PC-9 (cell line): Measurements from ENCODE around the gene GSTCD. TPM values are rescaled to one million over a fixed set of nuclear protein-coding genes. Genes with fewer than 3 reads are reported as not detected.

ENCODE experiments used
- BruUV-seq: library from RNA; stranded (reverse); fragments of 400-500 nt; replicated peaks from 2 replicates; lab custom pipeline; 2021; lab: Mats Ljungman, UMichigan
- CTCF ChIA-PET: fragments of 300-600 bp; sonication (Branson Sonifier 250); formaldehyde crosslinking; loops from one replicate; lab custom pipeline; 2022; ENCODE audit warnings: antibody characterized with exemption; lab: Charles Lee
- POLR2A ChIA-PET: fragments of 300-600 bp; sonication (Branson Sonifier 250); formaldehyde crosslinking; loops from one replicate; lab custom pipeline; 2022; ENCODE audit warnings: antibody characterized with exemption; ENCODE audit not compliant: unreplicated experiment; lab: Charles Lee
- DNase-seq, 2 experiments: peaks; one replicate each; pipeline versions ENCODE4 v3.0.0 to v3.0.0-alpha.2; 2015 to 2022; ENCODE audit warnings: mixed read lengths in 1 of 2
- H2AFZ ChIP-seq: fragments of 200-600 bp; sonication (generic); 2 replicates; pipeline ENCODE4 v1.8.1; 2017; ENCODE audit warnings: antibody characterized with exemption
- H3F3A ChIP-seq: fragments of 200-600 bp; sonication (generic); 2 replicates; pipeline ENCODE4 v1.8.1; 2017; ENCODE audit warnings: antibody characterized with exemption, mild to moderate bottlenecking, low read depth; ENCODE audit not compliant: insufficient read depth
- H3K27ac ChIP-seq: fragments of 200-600 bp; sonication (generic); 2 replicates; pipeline ENCODE4 v1.6.1; 2016; ENCODE audit warnings: mixed run types
- H3K27me3 ChIP-seq: fragments of 200-600 bp; sonication (generic); 2 replicates; pipeline ENCODE4 v1.6.1; 2016; ENCODE audit warnings: low read depth, mixed run types; ENCODE audit not compliant: insufficient read depth
- H3K36me3 ChIP-seq: fragments of 200-600 bp; sonication (generic); 2 replicates; pipeline ENCODE4 v1.6.1; 2016; ENCODE audit warnings: low read depth, mixed run types
- H3K4me1 ChIP-seq: fragments of 200-600 bp; sonication (generic); replicated peaks from 2 replicates; pipeline ENCODE4 v1.6.1; 2016; ENCODE audit warnings: mixed run types; ENCODE audit not compliant: insufficient read depth
- H3K4me2 ChIP-seq: fragments of 200-600 bp; sonication (generic); 2 replicates; pipeline ENCODE4 v1.6.1; 2017; ENCODE audit warnings: mixed run types
- H3K4me3 ChIP-seq: fragments of 200-600 bp; sonication (generic); 2 replicates; pipeline ENCODE4 v1.6.1; 2016; ENCODE audit warnings: mixed run types
- H3K79me2 ChIP-seq: fragments of 200-600 bp; sonication (generic); 2 replicates; pipeline ENCODE4 v1.6.1; 2017; ENCODE audit warnings: low read depth, mixed run types
- H3K9me2 ChIP-seq: fragments of 200-600 bp; sonication (generic); 2 replicates; pipeline ENCODE4 v1.8.1; 2017; ENCODE audit warnings: mild to moderate bottlenecking; ENCODE audit not compliant: insufficient read depth
- H3K9me3 ChIP-seq: fragments of 200-600 bp; sonication (generic); 2 replicates; pipeline ENCODE4 v1.8.1; 2016; ENCODE audit warnings: low read depth; ENCODE audit not compliant: insufficient read depth
- H4K20me1 ChIP-seq: fragments of 200-600 bp; sonication (generic); 2 replicates; pipeline ENCODE4 v1.8.1; 2017; ENCODE audit not compliant: insufficient read depth
- EZH2 ChIP-seq: fragments of 200-600 bp; sonication (generic); IDR thresholded peaks from 2 replicates; pipeline ENCODE4 v1.8.0; 2017; ENCODE audit warnings: antibody characterized with exemption, low read depth
- intact Hi-C: fragments of 100-400 bp; cut with micrococcal nuclease; formaldehyde crosslinking; loops from one replicate; pipeline ENCODE4 v1.10.0; 2022; ENCODE audit not compliant: unreplicated experiment
- total RNA-seq: library from RNA; stranded (reverse); gene quantifications from 2 replicates; pipeline ENCODE4 v1.2.3, GENCODE V29; 2021
- TF ChIP-seq, protein P1 (sequence below): fragments of 200-600 bp; sonication (generic); conservative IDR thresholded peaks from 2 replicates; pipeline ENCODE4 v1.6.1; 2017; ENCODE audit warnings: mixed run types, antibody characterized with exemption, mild to moderate bottlenecking, moderate library complexity

GSTCD gene
- total RNA-seq, 1 experiment from 2014 or later, result 11.4 TPM

DNA sequence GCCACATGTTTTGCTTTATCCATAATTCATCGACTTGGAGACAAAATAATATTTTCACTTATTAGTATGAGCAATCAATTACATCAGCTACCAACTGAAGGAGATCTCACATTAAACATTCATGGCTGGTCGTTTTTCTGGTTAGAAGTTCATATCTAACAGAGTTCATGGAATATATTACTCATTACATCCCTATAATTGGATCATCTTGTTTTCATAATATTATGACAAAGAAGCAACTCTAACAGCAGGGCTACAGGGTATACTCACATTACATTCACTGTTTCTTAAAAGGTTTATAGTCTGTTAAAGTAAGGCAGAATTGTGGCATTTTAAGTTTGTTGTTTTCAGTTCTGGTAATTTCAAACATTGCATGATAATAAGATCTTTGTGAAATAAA is 33.0 kb downstream of the GSTCD start:
- no peak overlapping the region for H3K4me3 ChIP-seq
- no peaks in the 10 kb centered on the region for H3K4me1 ChIP-seq
- no peaks in the 10 kb centered on the region for H3K27me3 ChIP-seq
- CTCF ChIA-PET, result no interaction called here
- H3K9me2 ChIP-seq, result no peaks in the 10 kb centered on the region
- no TSS peak for BruUV-seq
- H3K4me2 ChIP-seq, result no peak overlapping the region
- intact Hi-C loops, result no loop called here
- DNase-seq, result no peak
- H4K20me1 ChIP-seq, result no peaks in the 10 kb centered on the region
- no peaks in the 10 kb centered on the region for H3K79me2 ChIP-seq
- no peaks in the 10 kb centered on the region for H3K9me3 ChIP-seq
- H3K27ac ChIP-seq, result no peak overlapping the region
- H3F3A ChIP-seq, result no peaks in the 10 kb centered on the region
- H2AFZ ChIP-seq, result no peak overlapping the region
- TF ChIP-seq, protein P1, sequence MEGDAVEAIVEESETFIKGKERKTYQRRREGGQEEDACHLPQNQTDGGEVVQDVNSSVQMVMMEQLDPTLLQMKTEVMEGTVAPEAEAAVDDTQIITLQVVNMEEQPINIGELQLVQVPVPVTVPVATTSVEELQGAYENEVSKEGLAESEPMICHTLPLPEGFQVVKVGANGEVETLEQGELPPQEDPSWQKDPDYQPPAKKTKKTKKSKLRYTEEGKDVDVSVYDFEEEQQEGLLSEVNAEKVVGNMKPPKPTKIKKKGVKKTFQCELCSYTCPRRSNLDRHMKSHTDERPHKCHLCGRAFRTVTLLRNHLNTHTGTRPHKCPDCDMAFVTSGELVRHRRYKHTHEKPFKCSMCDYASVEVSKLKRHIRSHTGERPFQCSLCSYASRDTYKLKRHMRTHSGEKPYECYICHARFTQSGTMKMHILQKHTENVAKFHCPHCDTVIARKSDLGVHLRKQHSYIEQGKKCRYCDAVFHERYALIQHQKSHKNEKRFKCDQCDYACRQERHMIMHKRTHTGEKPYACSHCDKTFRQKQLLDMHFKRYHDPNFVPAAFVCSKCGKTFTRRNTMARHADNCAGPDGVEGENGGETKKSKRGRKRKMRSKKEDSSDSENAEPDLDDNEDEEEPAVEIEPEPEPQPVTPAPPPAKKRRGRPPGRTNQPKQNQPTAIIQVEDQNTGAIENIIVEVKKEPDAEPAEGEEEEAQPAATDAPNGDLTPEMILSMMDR, result no peak
- no peak for TF ChIP-seq EZH2
- no peaks in the 10 kb centered on the region for H3K36me3 ChIP-seq
- POLR2A ChIA-PET, result no interaction called here

DNA sequence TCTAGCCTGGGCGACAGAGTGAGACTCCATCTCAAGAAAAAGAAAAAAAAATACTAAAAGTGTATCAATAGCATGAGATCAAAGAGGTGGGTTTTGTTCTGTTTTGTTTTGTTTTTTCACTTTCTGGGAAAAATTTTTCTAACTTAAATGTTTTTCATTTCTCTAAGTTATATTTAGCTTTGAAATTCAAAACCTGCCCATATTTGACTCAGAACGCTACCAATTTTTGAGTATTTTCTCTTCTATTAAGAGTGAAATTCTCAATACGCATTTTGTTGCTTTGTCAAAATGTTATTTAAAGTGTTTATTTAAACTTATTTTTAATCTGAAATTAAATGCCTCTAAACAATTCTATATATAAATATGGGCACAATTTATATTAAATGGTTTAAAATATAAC is 39.6 kb downstream of the GSTCD start:
- Histone ChIP-seq H3K9me2 (no peaks in the 10 kb centered on the region), H3K4me3 (no peak overlapping the region), H3K27me3 (no peaks in the 10 kb centered on the region), H3K9me3 (no peaks in the 10 kb centered on the region), H2AFZ (no peak overlapping the region), H3K36me3 (no peaks in the 10 kb centered on the region), H3K4me1 (no peaks in the 10 kb centered on the region), H3K4me2 (no peak overlapping the region), H3F3A (no peaks in the 10 kb centered on the region), H4K20me1 (no peaks in the 10 kb centered on the region), H3K79me2 (no peaks in the 10 kb centered on the region), H3K27ac (no peak overlapping the region)
- no TSS peak for BruUV-seq
- ChIA-PET CTCF (no interaction called here), POLR2A (no interaction called here)
- intact Hi-C loops, result no loop called here
- no peak for DNase-seq
- TF ChIP-seq, protein P1, result no peak
- TF ChIP-seq EZH2, result no peak

DNA sequence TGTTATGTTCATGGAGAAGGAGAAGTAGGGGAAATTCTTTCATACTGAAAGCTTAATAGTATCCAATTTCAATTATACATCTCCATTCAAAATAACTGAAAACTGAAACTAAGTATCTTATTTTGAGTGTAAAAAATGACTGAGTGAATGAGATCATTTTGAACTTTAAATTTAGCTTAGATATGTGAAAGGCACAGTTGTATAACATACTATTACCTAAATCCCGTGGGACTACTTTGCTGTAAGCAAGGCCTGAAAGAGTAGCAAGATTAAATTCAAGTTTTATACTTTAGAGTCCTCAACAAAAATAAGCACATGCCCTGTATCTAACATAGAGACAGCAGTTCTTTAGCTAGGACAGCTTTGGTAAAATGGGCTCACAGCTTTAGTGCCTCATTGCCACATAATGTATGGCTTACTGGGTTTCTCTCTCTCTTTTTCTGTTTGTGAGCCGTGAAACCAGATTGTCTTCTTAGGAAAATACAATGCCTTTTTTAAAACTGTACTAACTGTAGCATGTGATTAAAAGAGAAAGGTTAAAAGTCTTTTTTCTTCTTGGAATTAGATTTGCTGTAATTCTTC is 43.2 kb downstream of the GSTCD start:
- no peak overlapping the region for H2AFZ ChIP-seq
- no peaks in the 10 kb centered on the region for H4K20me1 ChIP-seq
- no peak for DNase-seq
- no peaks in the 10 kb centered on the region for H3F3A ChIP-seq
- no peaks in the 10 kb centered on the region for H3K4me1 ChIP-seq
- no peak overlapping the region for H3K27ac ChIP-seq
- BruUV-seq, result no TSS peak
- H3K4me3 ChIP-seq, result no peak overlapping the region
- no peaks in the 10 kb centered on the region for H3K79me2 ChIP-seq
- intact Hi-C loops, result no loop called here
- POLR2A ChIA-PET, result no interaction called here
- TF ChIP-seq EZH2, result no peak
- TF ChIP-seq, protein P1, result no peak
- H3K27me3 ChIP-seq, result no peaks in the 10 kb centered on the region
- no peaks in the 10 kb centered on the region for H3K36me3 ChIP-seq
- no peaks in the 10 kb centered on the region for H3K9me3 ChIP-seq
- H3K9me2 ChIP-seq, result no peaks in the 10 kb centered on the region
- CTCF ChIA-PET, result no interaction called here
- H3K4me2 ChIP-seq, result no peak overlapping the region
